ENCODE measurements around the gene FRMD8. TPM values are rescaled to one million over a fixed set of nuclear protein-coding genes. Genes with fewer than 3 reads are reported as not detected.
"Not testable (repeated sequence)": the region's sequence is repeated elsewhere in the genome, so short reads cannot be mapped to it uniquely, and the experiment has no call there.

The FRMD8 gene
- total RNA-seq, 1 donor from 2014 or later, result 8.4 TPM

GRCh38 chr11:65404210-65404609 lies 17.8 kb downstream of the FRMD8 start:
- peaks cover 80% of the 10 kb centered on the region for H3K36me3 ChIP-seq

DNA sequence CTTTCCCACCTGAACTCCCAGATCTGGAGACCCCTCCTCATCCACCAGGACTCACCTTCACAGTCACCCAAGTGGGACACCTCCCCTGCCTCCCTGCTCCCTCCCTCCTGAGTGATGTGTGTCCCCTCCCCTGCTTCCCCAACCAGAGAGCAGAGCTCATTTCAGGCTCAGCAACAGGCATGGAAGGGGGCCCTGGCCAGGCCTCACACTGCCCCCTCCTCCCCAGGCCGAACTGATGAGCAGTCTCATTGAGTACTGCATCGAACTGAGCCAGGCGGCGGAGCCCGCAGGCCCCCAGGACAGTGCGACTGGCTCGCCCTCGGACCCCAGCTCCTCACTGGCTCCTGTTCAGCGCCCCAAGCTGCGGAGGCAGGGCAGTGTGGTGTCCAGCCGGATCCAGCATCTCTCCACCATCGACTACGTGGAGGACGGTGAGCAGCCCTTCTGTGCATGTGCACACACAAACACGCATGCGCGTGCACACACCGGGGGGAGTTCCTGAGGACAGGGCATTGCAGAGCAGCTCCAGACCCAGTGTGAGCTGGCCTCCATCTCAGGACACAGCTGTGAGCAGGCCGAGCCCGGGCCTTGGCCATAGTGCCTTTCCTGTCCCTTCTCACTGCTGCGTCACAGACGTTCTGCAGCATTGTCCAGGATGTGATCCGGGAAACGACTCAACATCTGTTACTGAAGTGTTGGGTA lies 18.4 kb downstream of the FRMD8 start:
- DNase-seq, result no peak
- intact Hi-C loops (cut with micrococcal nuclease), result no loop called here
- Histone ChIP-seq H3K4me3 (no peak overlapping the region), H3K9me3 (replicated peaks) (no peaks in the 10 kb centered on the region), H3K27ac (replicated peaks) (peak overlapping the region; percentile 75), H3K27me3 (ENCODE audit: low read depth) (no peaks in the 10 kb centered on the region), H3K36me3 (peaks cover 80% of the 10 kb centered on the region), H3K4me1 (peaks cover 19% of the 10 kb centered on the region)
- no peak for TF ChIP-seq CTCF (IDR thresholded peaks at IDR 0.05; ENCODE audit: borderline replicate concordance)

More at GRCh38 chr11:65404210-65404609, 17.8 kb downstream of the FRMD8 start:
- H3K9me3 ChIP-seq (replicated peaks), result no peaks in the 10 kb centered on the region
- no peak for DNase-seq
- intact Hi-C loops (cut with micrococcal nuclease), result no loop called here
- peaks cover 19% of the 10 kb centered on the region for H3K4me1 ChIP-seq
- H3K4me3 ChIP-seq, result no peak overlapping the region
- no peaks in the 10 kb centered on the region for H3K27me3 ChIP-seq (ENCODE audit: low read depth)
- no peak for TF ChIP-seq CTCF (IDR thresholded peaks at IDR 0.05; ENCODE audit: borderline replicate concordance)
- peak overlapping the region; percentile 75 for H3K27ac ChIP-seq (replicated peaks)

DNA sequence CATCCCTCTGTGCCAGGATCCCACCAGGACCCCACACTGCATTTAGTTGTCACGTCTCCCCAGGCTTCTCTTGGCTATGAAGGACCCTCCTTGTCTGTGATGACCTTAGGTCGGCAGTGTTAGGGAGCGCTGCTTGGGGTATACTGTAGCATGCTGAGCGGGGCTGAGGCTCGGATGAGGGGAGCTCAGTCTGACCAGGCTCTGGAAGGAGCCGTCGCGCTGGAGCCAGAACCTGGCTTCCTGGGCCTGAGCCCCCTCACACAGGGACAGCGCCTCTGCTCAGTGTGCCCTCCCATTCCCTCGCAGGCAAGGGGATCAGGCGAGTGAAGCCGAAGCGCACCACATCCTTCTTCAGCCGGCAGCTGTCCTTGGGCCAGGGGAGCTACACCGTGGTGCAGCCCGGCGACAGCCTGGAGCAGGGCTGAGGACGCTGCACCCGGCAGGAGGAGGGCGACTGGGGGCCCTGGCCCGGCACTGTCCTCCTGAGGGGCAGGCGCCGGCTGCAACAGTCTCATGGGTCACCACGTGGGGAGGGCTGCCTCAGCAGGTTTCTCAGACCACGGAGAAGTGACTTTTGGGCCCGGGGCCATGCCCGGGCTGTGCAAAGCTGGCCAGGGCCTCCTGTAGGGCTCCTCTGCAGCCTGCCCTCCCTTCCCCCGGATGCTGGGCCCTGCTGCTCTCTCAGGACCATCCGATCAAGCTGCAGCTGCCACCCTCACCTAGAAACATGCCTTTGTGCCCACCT lies 24.7 kb downstream of the FRMD8 start:
- no peak for TF ChIP-seq CTCF (IDR thresholded peaks at IDR 0.05; ENCODE audit: borderline replicate concordance)
- Histone ChIP-seq H3K4me1 (peaks cover 33% of the 10 kb centered on the region), H3K27ac (replicated peaks) (no peak overlapping the region), H3K27me3 (ENCODE audit: low read depth) (no peaks in the 10 kb centered on the region), H3K9me3 (replicated peaks) (no peaks in the 10 kb centered on the region), H3K36me3 (peaks cover 69% of the 10 kb centered on the region), H3K4me3 (no peak overlapping the region)
- DNase-seq, result peak; percentile 12
- intact Hi-C loops (cut with micrococcal nuclease), result no loop called here

GRCh38 chr11:65411681-65412070 lies 25.2 kb downstream of the FRMD8 start:
- intact Hi-C loops (cut with micrococcal nuclease), result no loop called here
- peak overlapping the region; percentile 77 for H3K27ac ChIP-seq (replicated peaks)
- no peak overlapping the region for H3K4me3 ChIP-seq
- peaks cover 63% of the 10 kb centered on the region for H3K36me3 ChIP-seq
- H3K27me3 ChIP-seq (ENCODE audit: low read depth), result no peaks in the 10 kb centered on the region
- H3K4me1 ChIP-seq, result peaks cover 38% of the 10 kb centered on the region
- no peak for TF ChIP-seq CTCF (IDR thresholded peaks at IDR 0.05; ENCODE audit: borderline replicate concordance)
- peak; percentile 14 for DNase-seq
- no peaks in the 10 kb centered on the region for H3K9me3 ChIP-seq (replicated peaks)

DNA sequence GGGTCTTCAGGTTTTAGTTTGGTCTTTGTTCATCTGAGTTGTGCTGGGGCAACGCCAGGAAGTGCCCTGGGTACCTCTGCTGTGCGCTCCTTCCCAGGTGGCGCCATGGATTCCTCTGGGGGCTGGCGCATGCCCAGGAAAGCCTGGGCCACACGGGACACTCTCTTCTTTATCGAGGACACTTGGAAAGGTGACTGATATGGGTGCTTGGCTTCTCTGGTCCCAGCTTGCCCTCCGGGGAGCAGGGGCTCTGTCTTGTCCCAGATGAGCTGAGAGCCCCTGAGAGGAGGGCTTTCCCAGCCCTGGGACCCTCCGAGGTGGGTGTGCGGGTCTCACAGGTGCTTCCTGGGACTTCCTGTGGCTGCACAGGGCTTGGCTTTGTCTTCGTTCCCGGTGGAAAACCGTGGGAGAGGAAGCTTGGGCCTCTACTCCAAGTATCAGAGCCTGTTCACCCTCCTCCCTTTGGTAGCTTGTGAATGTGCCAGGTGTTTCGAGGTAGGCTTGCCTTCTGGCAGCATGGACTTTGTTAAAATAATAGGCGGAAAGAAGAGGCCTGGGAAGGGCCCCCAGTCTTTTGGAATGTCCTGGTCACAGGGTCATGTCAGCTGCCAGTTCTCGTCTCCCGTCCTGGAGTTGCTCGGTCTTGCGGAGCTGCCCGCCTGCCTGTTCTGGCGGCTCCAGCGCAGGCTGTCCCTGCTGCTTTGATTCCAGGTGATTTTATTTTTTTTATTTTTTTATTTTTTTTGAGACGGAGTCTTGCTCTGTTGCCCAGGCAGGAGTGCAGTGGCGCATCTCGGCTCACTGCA lies 26.0 kb downstream of the FRMD8 start:
- intact Hi-C loops (cut with micrococcal nuclease), result no loop called here
- peak; percentile 35 for DNase-seq

DNA sequence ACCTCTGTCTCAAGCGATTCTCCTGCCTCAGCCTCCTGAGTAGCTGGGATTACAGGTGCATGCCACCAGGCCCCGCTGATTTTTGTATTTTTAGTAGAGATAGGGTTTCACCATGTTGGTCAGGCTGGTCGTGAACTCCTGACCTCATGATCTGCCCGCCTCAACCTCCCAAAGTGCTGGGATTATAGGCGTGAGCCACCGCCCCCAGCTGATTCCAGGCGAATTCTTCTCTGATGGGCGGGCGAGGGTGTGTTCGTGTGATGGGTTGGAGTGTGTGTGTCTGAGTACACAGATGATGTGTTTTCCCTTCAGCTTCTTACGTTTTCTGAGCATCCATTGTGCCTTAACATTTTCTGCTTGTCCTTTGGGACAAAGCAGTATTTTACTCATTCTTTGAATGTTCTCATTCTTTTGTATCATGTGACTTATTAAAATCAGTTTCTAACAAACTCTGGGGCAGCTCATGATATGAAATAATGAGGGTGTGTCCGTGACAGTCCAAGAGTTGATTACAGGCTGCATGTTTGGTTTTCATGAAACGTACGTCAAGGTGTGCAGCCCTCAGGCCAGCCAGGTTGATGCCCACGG lies 26.7 kb downstream of the FRMD8 start:
- Histone ChIP-seq H3K27ac (replicated peaks) (peak overlapping the region; percentile 77), H3K36me3 (peaks cover 48% of the 10 kb centered on the region), H3K4me1 (peaks cover 53% of the 10 kb centered on the region)
- peak; percentile 5 for DNase-seq
- H3K9me3 ChIP-seq (replicated peaks); H3K4me3 ChIP-seq; H3K27me3 ChIP-seq (ENCODE audit: low read depth); intact Hi-C loops (cut with micrococcal nuclease): not testable (repeated sequence)

More for the DNA sequence above, 26.0 kb downstream of the FRMD8 start:
- no peak for TF ChIP-seq CTCF (IDR thresholded peaks at IDR 0.05; ENCODE audit: borderline replicate concordance)
- H3K4me1 ChIP-seq, result peaks cover 46% of the 10 kb centered on the region
- H3K27ac ChIP-seq (replicated peaks), result peak overlapping the region; percentile 77
- no peak overlapping the region for H3K4me3 ChIP-seq
- H3K27me3 ChIP-seq (ENCODE audit: low read depth), result no peaks in the 10 kb centered on the region
- H3K9me3 ChIP-seq (replicated peaks), result no peaks in the 10 kb centered on the region
- H3K36me3 ChIP-seq, result peaks cover 55% of the 10 kb centered on the region
